K562 (cell line): ENCODE measurements around the gene KMT5B. TPM values are rescaled to one million over a fixed set of nuclear protein-coding genes. Genes with fewer than 3 reads are reported as not detected.

Experiments used
- ATAC-seq: fragments of 200-7000 bp; cut with Tn5 transposase; 3 replicates; pipeline ENCODE4 v1.9.1; 2020; ENCODE audit warnings: moderate library complexity
- BruUV-seq: library from RNA; stranded (reverse); fragments of 400-500 nt; replicated peaks from 2 replicates; lab custom pipeline; 2021; lab: Mats Ljungman, UMichigan
- CTCF ChIA-PET: fragments of 300-600 bp; formaldehyde crosslinking; extraction: SDS; loops from one replicate; lab custom pipeline; 2021; ENCODE audit warnings: low intra/inter-chr PET ratio; lab: Yijun Ruan, JAX
- POLR2A ChIA-PET: fragments of 300-600, 350-650 bp; sonication (Branson Sonifier 250); formaldehyde crosslinking; extraction: SDS; loops from one replicate; lab custom pipeline; 2021; ENCODE audit warnings: antibody characterized with exemption, inconsistent platforms; lab: Yijun Ruan, JAX
- DNase-seq, 4 experiments: peaks; one replicate each; pipeline versions ENCODE4 v3.0.0 to v3.0.0-alpha.2; 2011 to 2018; ENCODE audit warnings: low spot score in 3 of 4, mixed read lengths in 3 of 4; ENCODE audit errors: extremely low read depth in 1 of 4
- FAIRE-seq: peaks from 2 replicates; lab custom pipeline; 2011; peaks lifted over from hg19 to GRCh38; lab: Jason Lieb, UNC
- H2AFZ ChIP-seq: 2 replicates; pipeline ENCODE4 v1.6.0; 2011; ENCODE audit warnings: low read depth, low read length, control low read depth, inconsistent platforms
- H3K27ac ChIP-seq: fragments of 200-600 bp; 3 replicates; pipeline ENCODE4 v1.8.0; 2011; ENCODE audit warnings: low read depth, mild to moderate bottlenecking, control low read depth, inconsistent platforms, low read length, moderate library complexity, mixed read lengths; ENCODE audit errors: extremely low read depth
- H3K27me3 ChIP-seq, 2 experiments: fragments of 300-600 bp in 1 of 2; 2 replicates in 1 of 2; 3 replicates in 1 of 2; pipeline versions ENCODE4 v1.6.0 to v1.8.0; 2011; ENCODE audit warnings: inconsistent platforms in 2 of 2, low read length in 2 of 2, mild to moderate bottlenecking in 1 of 2, mixed read lengths in 1 of 2, moderate library complexity in 1 of 2; ENCODE audit not compliant: control insufficient read depth in 2 of 2, insufficient read depth in 2 of 2
- H3K36me3 ChIP-seq: fragments of 300-600 bp; 3 replicates; pipeline ENCODE4 v1.8.0; 2011; ENCODE audit warnings: mild to moderate bottlenecking, low read length, inconsistent platforms; ENCODE audit not compliant: control insufficient read depth, insufficient read depth
- H3K4me1 ChIP-seq, 2 experiments: fragments of 200-600 bp in 1 of 2; replicated peaks in 1 of 2; 2 replicates in 1 of 2; 3 replicates in 1 of 2; pipeline versions ENCODE4 v1.5.1 to v1.8.0; 2011; ENCODE audit warnings: inconsistent platforms in 2 of 2, low read length in 2 of 2, mild to moderate bottlenecking in 1 of 2, mixed read lengths in 1 of 2, moderate library complexity in 1 of 2; ENCODE audit not compliant: control insufficient read depth in 2 of 2, insufficient read depth in 2 of 2
- H3K4me2 ChIP-seq: 2 replicates; pipeline ENCODE4 v1.6.1; 2011; ENCODE audit warnings: low read length, control low read depth, inconsistent platforms, mixed read lengths; ENCODE audit not compliant: insufficient read depth
- H3K4me3 ChIP-seq: fragments of 200-600 bp; sonication (generic), shearing (Covaris generic); 2 replicates; pipeline ENCODE4 v1.5.1; 2016; ENCODE audit warnings: control low read depth, inconsistent platforms
- H3K79me2 ChIP-seq: fragments of 200-600 bp; 3 replicates; pipeline ENCODE4 v1.8.0; 2011; ENCODE audit warnings: low read length, inconsistent platforms; ENCODE audit not compliant: control insufficient read depth, insufficient read depth
- H3K9ac ChIP-seq, 2 experiments: 2 replicates each; pipeline versions ENCODE4 v1.6.0 to v1.6.1; 2011; ENCODE audit warnings: low read depth in 2 of 2, low read length in 2 of 2, control low read depth in 1 of 2, inconsistent platforms in 1 of 2, mild to moderate bottlenecking in 1 of 2, mixed read lengths in 1 of 2; ENCODE audit not compliant: insufficient read depth in 1 of 2
- H3K9me1 ChIP-seq: one replicate; pipeline ENCODE4 v1.6.0; 2011; ENCODE audit warnings: inconsistent platforms, mild to moderate bottlenecking, low read length, moderate library complexity; ENCODE audit not compliant: control insufficient read depth, insufficient read depth
- H3K9me3 ChIP-seq: replicated peaks from 2 replicates; pipeline ENCODE4 v1.5.1; 2011; ENCODE audit warnings: low read depth, low read length, inconsistent platforms; ENCODE audit not compliant: control insufficient read depth, insufficient read depth
- H4K20me1 ChIP-seq: replicated peaks from 2 replicates; pipeline ENCODE4 v1.6.1; 2011; ENCODE audit warnings: low read length, inconsistent platforms, mixed read lengths; ENCODE audit not compliant: control insufficient read depth, insufficient read depth
- BRD9 ChIP-seq: fragments of 450-650 bp; IDR thresholded peaks from 2 replicates; pipeline ENCODE4 v1.6.1; 2018; ENCODE audit warnings: low read depth; ENCODE audit not compliant: partially characterized antibody
- ETV5 ChIP-seq: sonication (generic); formaldehyde crosslinking; IDR thresholded peaks from 2 replicates; pipeline ENCODE4 v1.4.0; 2020; ENCODE audit warnings: low read depth, mild to moderate bottlenecking, missing genetic modification reagents
- KAT7 ChIP-seq: sonication (generic); formaldehyde crosslinking; IDR thresholded peaks from 2 replicates; pipeline ENCODE4 v1.8.0; 2022; ENCODE audit warnings: missing genetic modification reagents, mild to moderate bottlenecking, borderline replicate concordance
- KAT8 ChIP-seq: fragments of 450-650 bp; IDR thresholded peaks from 2 replicates; pipeline ENCODE4 v1.6.1; 2016; ENCODE audit warnings: low read depth, mild to moderate bottlenecking
- MTF1 ChIP-seq: fragments of 250-450 bp; sonication (Bioruptor Pico); IDR thresholded peaks from 2 replicates; pipeline ENCODE4 v1.9.0; 2021; ENCODE audit warnings: moderate library complexity, mild to moderate bottlenecking, inconsistent platforms, borderline replicate concordance
- PHB ChIP-seq: fragments of 250-450 bp; sonication (Bioruptor Pico); IDR thresholded peaks from 2 replicates; pipeline ENCODE4 v1.5.0; 2021
- PTTG1 ChIP-seq: fragments of 450-650 bp; IDR thresholded peaks from 2 replicates; pipeline ENCODE4 v1.6.1; 2016; ENCODE audit warnings: low read depth, mild to moderate bottlenecking, missing genetic modification characterization, missing compliant biosample characterization
- SFPQ ChIP-seq: fragments of 200-400 bp; formaldehyde crosslinking; IDR thresholded peaks from 2 replicates; pipeline ENCODE4 v1.6.1; 2017; ENCODE audit warnings: mild to moderate bottlenecking, low read depth, low read length, moderate library complexity
- TAF15 ChIP-seq: fragments of 200-400 bp; formaldehyde crosslinking; IDR thresholded peaks from 2 replicates; pipeline ENCODE4 v1.6.1; 2017; ENCODE audit warnings: mild to moderate bottlenecking, low read depth, low read length, moderate library complexity
- TEAD4 ChIP-seq, 2 experiments: sonication (generic) in 1 of 2; formaldehyde crosslinking in 1 of 2; IDR thresholded peaks; 2 replicates each; pipeline versions ENCODE4 v1.6.1 to v1.8.0; 2012 to 2022; ENCODE audit warnings: borderline replicate concordance in 1 of 2, inconsistent platforms in 1 of 2, low read length in 1 of 2, mild to moderate bottlenecking in 1 of 2, missing genetic modification reagents in 1 of 2
- ZFP30 ChIP-seq: fragments of 250-450 bp; sonication (Bioruptor Pico); IDR thresholded peaks from 2 replicates; pipeline ENCODE4 v1.8.0; 2022; ENCODE audit warnings: moderate library complexity, mild to moderate bottlenecking, inconsistent platforms, borderline replicate concordance
- ZFP36 ChIP-seq: fragments of 150-350 bp; IDR thresholded peaks from 2 replicates; pipeline ENCODE4 v1.6.1; 2018; ENCODE audit warnings: low read length, low read depth; ENCODE audit not compliant: partially characterized antibody
- WGBS: fragments of 100-300 bp; shearing (Covaris generic); methylation state at CpG from one replicate; pipeline ENCODE4 v1.1.6; 2016; ENCODE audit warnings: low coverage, mixed read lengths; ENCODE audit not compliant: insufficient coverage; ENCODE audit errors: missing lambda C conversion rate; 5-methylcytosine and 5-hydroxymethylcytosine counted together
- in situ Hi-C: fragments of 300-500 bp; cut with MboI; formaldehyde crosslinking; loops from 4 replicates; pipeline ENCODE4 v1.15.0; 2018; ENCODE audit warnings: inconsistent platforms, mixed read lengths
- intact Hi-C: fragments of 100-400 bp; cut with micrococcal nuclease; formaldehyde crosslinking; loops from 2 replicates; pipeline ENCODE4 v1.14.2; 2022
- polyA plus RNA-seq, 8 experiments: library from polyadenylated mRNA; depleted of rRNA in 4 of 8; stranded (reverse) in 5 of 8; unstranded in 3 of 8; fragments of >200 nt; fragmentation: Nextera tagmentation in 2 of 8; fragmentation: Illumina TruSeq in 1 of 8; extraction: Ambion mirVana in 2 of 8; extraction: Trizol in 1 of 8; gene quantifications; 2 replicates each; pipeline versions ENCODE4 v1.2.1 to v1.2.3, GENCODE V29; 2011 to 2014; ENCODE audit warnings: inconsistent platforms in 1 of 8, missing spikeins in 1 of 8
- total RNA-seq, 7 experiments: library from RNA; depleted of rRNA in 6 of 7; stranded (reverse); fragments of >200 nt in 6 of 7; fragmentation: Illumina TruSeq in 2 of 7; extraction: Trizol in 2 of 7; gene quantifications; 2 replicates each; pipeline versions ENCODE4 v1.2.1 to v1.2.3, GENCODE V29; 2011 to 2021; ENCODE audit warnings: low replicate concordance in 1 of 7

KMT5B gene
- total and polyA plus RNA-seq, 9 of the 15 experiments (the other 6 are each of a cell fraction or from before 2014, with no cell fraction given) = 7.3 to 27.3 (median 20.9) TPM

DNA sequence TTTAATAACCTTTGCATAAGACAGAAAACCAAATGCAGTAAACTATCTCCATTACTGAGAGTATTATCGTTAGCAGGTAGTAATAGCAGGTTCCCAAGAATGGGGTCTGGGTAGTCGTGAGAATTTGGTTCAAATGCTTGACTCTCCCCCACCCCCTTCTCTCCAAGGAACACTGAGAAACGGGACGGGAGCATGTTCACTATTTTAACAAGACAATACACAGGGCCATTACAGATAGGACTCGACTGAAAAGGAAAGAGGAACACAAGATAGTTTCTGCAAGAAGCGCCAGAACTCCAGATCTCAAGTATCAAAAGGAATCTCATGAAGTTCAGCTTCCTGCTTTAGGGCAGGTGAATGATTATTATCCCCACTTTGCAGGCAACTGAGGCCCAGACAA, 27.0 kb downstream of the KMT5B start:
- Histone ChIP-seq H3K27me3 (no peaks in the 10 kb centered on the region), H3K27ac (no peak overlapping the region), H3K9ac (no peak overlapping the region), H3K79me2 (peaks cover 12% of the 10 kb centered on the region; the same call in 2 of the 3 replicates), H3K9me1 (no peaks in the 10 kb centered on the region), H3K4me3 (no peak overlapping the region), H3K9me3 (no peaks in the 10 kb centered on the region), H4K20me1 (no peaks in the 10 kb centered on the region), H3K36me3 (peaks cover 30% of the 10 kb centered on the region; the same call in 2 of the 3 replicates)
- ATAC-seq = no peak
- BruUV-seq = no TSS peak
- intact Hi-C loops = no loop called here
- 73% methylated on average over 6 of the region's 6 CpGs for WGBS
- ChIA-PET CTCF (no interaction called here), POLR2A (no interaction called here)
- no peak for TF ChIP-seq MTF1 (CRISPR knock-in tag)
- no peak for TF ChIP-seq TAF15
- no peak for TF ChIP-seq KAT8
- no peak for TF ChIP-seq ZFP36
- TF ChIP-seq, all 486 proteins: peak for 0
- DNase-seq = no peak
- Histone ChIP-seq H3K4me1 (no peaks in the 10 kb centered on the region), H2AFZ (no peak overlapping the region), H3K4me2 (no peak overlapping the region)
- in situ Hi-C loops = no loop called here
- no peak for FAIRE-seq

- Histone ChIP-seq H2AFZ (no peak overlapping the region), H3K27ac (no peak overlapping the region), H4K20me1 (no peaks in the 10 kb centered on the region), H3K9ac (no peak overlapping the region), H3K4me1 (no peaks in the 10 kb centered on the region), H3K79me2 (no peaks in the 10 kb centered on the region), H3K27me3 (no peaks in the 10 kb centered on the region), H3K4me2 (no peak overlapping the region), H3K9me3 (no peaks in the 10 kb centered on the region), H3K36me3 (peaks cover 45% of the 10 kb centered on the region), H3K4me3 (no peak overlapping the region), H3K9me1 (no peaks in the 10 kb centered on the region)
- FAIRE-seq (no peak), ATAC-seq (no peak), DNase-seq (no peak)
- intact Hi-C loops (no loop called here), in situ Hi-C loops (no loop called here)
- ChIA-PET CTCF (no interaction called here), POLR2A (interaction anchor here (0.7 to 1.7 kb wide), 5 partner anchors 9 to 19 kb away, joined by 3 to 5 read pairs (median 3); no protein-coding TSS in a partner anchor)
- WGBS = 78% methylated on average over 7 of the region's 7 CpGs
- BruUV-seq = no TSS peak
- no peak for TF ChIP-seq KAT7
- no peak for TF ChIP-seq SFPQ
- no peak for TF ChIP-seq TEAD4 (IDR thresholded peaks at IDR 0.05; ENCODE audit: low read length)
- no peak for TF ChIP-seq TEAD4 (CRISPR knock-in tag; IDR thresholded peaks at IDR 0.05; ENCODE audit: borderline replicate concordance)
- TF ChIP-seq ZFP30 (CRISPR knock-in tag) = no peak
- TF ChIP-seq PHB (CRISPR knock-in tag) = no peak
- no peak for TF ChIP-seq ETV5 (CRISPR knock-in tag)
- TF ChIP-seq BRD9 = no peak
- no peak for TF ChIP-seq PTTG1 (tag)
Measured at GRCh38 chr11:68181719-68182451, 31.2 kb downstream of the KMT5B start.
